SH-SY5Y (cell line): ENCODE data around the gene TBC1D4.

ENCODE experiments used
- GATA2 ChIP-seq: IDR thresholded peaks from 2 replicates; pipeline ENCODE4 v1.6.1; 2011; ENCODE audit warnings: mild to moderate bottlenecking, low read depth, low read length
- GATA3 ChIP-seq: IDR thresholded peaks from 2 replicates; pipeline ENCODE4 v1.6.1; 2011; ENCODE audit warnings: low read depth, mild to moderate bottlenecking, low read length, moderate library complexity

The TBC1D4 gene

DNA sequence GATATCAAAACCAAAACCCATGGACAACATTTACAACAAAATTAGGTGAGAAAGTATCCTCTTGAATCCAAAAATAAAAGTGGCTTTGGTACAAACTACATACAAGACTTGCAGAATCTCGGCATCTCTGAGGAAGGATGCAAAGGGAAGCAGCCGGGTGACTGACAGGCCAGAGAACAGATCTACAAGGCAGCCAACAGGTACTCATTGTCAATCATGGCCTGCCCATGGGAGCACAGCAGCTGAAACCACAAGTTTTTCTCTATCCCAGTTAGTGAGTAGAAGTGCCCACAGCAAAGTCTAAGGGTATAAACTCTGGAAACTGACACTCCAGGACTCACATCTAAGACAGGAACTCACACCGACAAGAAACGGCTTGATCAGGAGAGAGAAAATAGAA, 74.5 kb downstream of the TBC1D4 start:
- TF ChIP-seq GATA3 = no peak
- TF ChIP-seq GATA2 = no peak

GRCh38 chr13:75405976-75406703, 75.8 kb downstream of the TBC1D4 start:
- TF ChIP-seq GATA2 (no peak), GATA3 (no peak)

DNA sequence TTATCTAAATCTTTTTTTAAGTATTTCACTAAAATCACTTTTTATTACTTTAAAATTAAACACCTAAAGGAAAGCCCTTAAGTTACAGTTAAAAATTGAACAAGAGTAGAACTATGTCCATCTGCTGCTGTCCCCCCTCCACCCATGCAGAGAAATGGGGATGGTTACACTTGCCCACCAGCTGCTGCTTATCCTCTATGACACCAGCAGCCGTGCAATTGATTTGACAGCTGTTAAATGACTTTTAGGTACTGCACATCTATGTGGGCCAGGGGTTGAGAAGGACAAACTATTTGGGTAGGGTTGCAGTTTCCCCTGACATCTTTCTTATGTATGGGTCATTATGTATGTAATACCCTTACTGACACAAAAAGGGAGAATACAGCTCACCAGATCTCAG, 77.2 kb downstream of the TBC1D4 start:
- TF ChIP-seq GATA3 (no peak), GATA2 (no peak)

GRCh38 chr13:75402787-75403186, 79.2 kb downstream of the TBC1D4 start:
- TF ChIP-seq GATA2 (no peak), GATA3 (no peak)

DNA sequence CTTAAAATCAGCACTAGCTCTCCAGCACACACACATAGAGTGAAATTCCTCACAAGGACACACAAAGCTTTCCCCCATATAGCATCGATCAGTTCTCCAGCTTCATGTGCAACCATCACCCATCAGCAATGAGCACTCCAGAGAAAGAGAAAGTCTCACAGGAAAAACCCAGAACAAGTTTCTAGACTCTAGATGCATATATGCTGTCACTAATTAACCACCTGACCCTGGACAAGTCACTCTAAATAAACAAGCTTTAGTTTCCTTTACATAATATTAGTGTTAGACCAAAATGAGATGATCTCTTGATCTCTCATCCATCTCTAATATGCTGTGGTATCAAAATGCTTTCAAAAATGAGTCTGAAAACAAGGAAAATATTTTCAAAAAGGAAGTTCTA, 81.2 kb downstream of the TBC1D4 start:
- TF ChIP-seq GATA2 (no peak), GATA3 (no peak)

DNA sequence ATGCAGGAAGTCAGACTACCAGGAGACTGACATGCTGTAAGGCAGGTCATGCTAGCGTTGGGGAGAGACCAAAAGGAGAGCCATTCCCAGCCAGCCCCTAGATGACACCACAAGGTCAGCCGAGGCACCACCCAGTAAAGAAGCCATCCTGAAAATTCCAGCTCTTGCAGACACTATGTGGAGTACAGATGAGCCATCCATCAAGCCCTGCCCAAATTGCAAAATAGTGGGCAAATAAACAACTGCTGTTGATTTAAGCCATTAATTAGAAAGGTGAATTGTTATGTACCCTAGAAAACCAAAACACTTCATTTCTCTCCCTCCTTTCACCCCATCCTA, 82.1 kb downstream of the TBC1D4 start:
- TF ChIP-seq GATA3 = no peak
- no peak for TF ChIP-seq GATA2

- TF ChIP-seq GATA2 = no peak
- no peak for TF ChIP-seq GATA3
These were observed 82.6 kb downstream of the TBC1D4 start for GRCh38 chr13:75399168-75399878.

- TF ChIP-seq GATA2 (no peak), GATA3 (no peak)
These were observed 83.9 kb downstream of the TBC1D4 start for GRCh38 chr13:75398072-75398471.

DNA sequence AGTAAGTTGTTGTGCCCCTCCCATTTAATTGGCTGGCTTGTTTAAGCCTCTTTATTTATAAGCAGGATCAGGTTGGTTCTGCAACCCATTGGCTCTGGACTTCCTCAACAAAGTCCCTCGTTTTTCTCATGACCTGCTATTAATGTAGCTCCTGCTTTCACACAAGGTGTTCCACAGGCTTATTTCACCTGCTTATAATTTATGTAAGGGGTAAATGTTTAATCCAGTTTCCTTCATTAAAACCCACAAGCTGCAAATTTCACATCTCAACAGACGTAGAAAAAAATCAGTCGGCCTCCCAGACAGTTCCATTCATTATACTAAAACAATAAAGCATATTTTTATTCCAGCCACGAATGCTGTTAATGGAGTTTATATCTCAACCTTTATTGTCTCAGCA, 86.1 kb downstream of the TBC1D4 start:
- TF ChIP-seq GATA3 (no peak), GATA2 (no peak)

- TF ChIP-seq GATA2 (no peak), GATA3 (no peak)
These were observed 86.9 kb downstream of the TBC1D4 start for GRCh38 chr13:75395066-75395465.

- no peak for TF ChIP-seq GATA3
- TF ChIP-seq GATA2 = no peak
These were observed 88.0 kb downstream of the TBC1D4 start for GRCh38 chr13:75393839-75394520.

- TF ChIP-seq GATA3 = no peak
- TF ChIP-seq GATA2 = no peak
These were observed 90.4 kb downstream of the TBC1D4 start for GRCh38 chr13:75391432-75392100.

- no peak for TF ChIP-seq GATA2
- no peak for TF ChIP-seq GATA3
These were observed 91.7 kb downstream of the TBC1D4 start for GRCh38 chr13:75390229-75390628.

GRCh38 chr13:75385708-75386083, 96.3 kb downstream of the TBC1D4 start:
- TF ChIP-seq GATA2 (no peak), GATA3 (peak; percentile 80)
